Omental fat pad (tissue), 4 donors: Measurements from ENCODE around the gene KBTBD7. TPM values are rescaled to one million over a fixed set of nuclear protein-coding genes. Genes with fewer than 3 reads are reported as not detected.
"Not testable (repeated sequence)": the region's sequence is repeated elsewhere in the genome, so short reads cannot be mapped to it uniquely, and the experiment has no call there.

Source experiments
- ATAC-seq: fragments of 150-250 bp; one replicate; pipeline ENCODE4 v1.9.1; 2016; ENCODE audit warnings: mild to moderate bottlenecking, moderate library complexity; ENCODE audit not compliant: low FRiP score
- DNase-seq: peaks from one replicate; pipeline ENCODE4 v3.0.0-alpha.2; 2019; ENCODE audit warnings: low spot score
- CTCF ChIP-seq, 3 donors: fragments of 450-650 bp; IDR thresholded peaks; one replicate each; pipeline ENCODE4 v1.5.1; 2016 to 2017; ENCODE audit warnings: antibody characterized with exemption in 3 of 3, mild to moderate bottlenecking in 3 of 3, moderate library complexity in 2 of 3
- total RNA-seq, 4 donors: library from RNA; depleted of rRNA; stranded (reverse); fragments of >200 nt; gene quantifications; one replicate each; pipeline ENCODE4 v1.1.0, GENCODE V29; 2016

The KBTBD7 gene
- total RNA-seq, 4 donors from 2014 or later, result 1.9 to 7.7 (median 4.6) TPM

DNA sequence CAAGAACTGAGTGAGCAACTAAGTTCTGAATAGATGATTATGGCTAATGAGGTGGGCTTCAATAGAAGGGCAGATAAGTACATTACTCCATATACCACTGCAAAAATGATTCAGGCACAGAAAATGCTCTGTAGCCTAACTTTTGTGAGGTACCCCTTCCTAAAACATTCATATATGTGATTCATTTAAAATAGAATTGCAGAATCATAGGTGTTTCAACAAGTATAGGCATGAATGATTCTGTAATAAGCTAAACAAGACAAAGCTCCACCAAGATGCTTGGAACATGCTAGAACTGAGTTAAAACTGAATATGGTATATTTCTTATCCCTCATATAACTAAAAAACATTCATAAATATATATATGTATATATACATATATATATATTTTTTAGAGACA lies 12.1 kb downstream of the KBTBD7 start:
- TF ChIP-seq CTCF (IDR thresholded peaks at IDR 0.05), result no peak
- DNase-seq, result no peak
- no peak for ATAC-seq

DNA sequence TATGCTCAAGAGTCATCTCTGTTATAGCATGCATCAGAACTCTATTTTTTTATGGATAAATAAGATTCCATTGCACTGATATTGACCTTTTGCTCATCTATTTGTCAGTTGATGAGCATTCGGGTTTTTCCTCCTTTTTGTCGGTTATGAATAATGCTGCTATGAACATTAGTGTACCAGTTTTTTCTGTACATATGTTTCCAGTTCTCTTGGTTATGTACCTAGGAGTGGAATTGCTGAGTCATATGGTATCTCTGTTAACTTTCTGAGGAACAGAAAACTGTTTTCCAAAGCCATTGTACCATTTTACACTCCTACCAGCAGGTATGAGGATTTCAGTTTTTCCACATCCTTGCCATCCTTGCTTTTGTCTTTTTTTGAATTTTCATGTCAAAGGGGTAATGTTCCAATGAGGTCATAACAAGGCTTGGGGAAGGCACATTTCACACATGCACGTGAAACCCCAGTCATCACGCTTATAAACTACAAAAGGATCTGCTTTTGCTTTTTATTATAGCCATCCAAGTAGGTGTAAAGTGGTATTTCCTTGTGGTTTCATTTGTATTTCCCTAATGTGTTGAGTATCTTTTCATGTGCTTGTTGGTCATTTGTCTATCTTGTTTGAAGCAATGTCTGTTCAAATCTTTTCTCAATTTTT lies 14.6 kb downstream of the KBTBD7 start:
- DNase-seq, result no peak

GRCh38 chr13:41178040-41178439 lies 16.3 kb downstream of the KBTBD7 start:
- TF ChIP-seq CTCF (IDR thresholded peaks at IDR 0.05), result no peak
- peak; percentile 28 for ATAC-seq
- DNase-seq, result no peak

More for the DNA sequence above, 14.6 kb downstream of the KBTBD7 start:
- ATAC-seq, result no peak
- no peak for TF ChIP-seq CTCF (IDR thresholded peaks at IDR 0.05)

- ATAC-seq (peak; percentile 14), DNase-seq (no peak)
- no peak for TF ChIP-seq CTCF (IDR thresholded peaks at IDR 0.05)
Observed at GRCh38 chr13:41177616-41178015, 16.8 kb downstream of the KBTBD7 start.

DNA sequence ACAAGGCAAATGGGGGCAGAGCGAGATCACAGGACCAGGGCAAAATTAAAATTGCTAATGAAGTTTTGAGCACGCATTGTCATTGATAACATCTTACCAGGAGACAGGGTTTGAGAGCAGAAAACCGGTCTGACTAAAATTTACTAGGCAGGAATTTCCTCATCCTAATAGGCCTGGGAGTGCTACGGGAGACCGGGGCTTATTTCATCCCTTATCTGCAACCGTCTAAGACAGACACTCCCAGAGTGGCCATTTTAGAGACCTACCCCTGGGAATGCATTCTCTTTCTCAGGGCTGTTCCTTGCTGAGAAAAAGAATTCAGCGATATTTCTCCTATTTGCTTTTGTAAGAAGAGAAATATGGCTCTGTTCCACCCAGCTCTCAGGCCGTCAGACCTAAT lies 18.8 kb downstream of the KBTBD7 start:
- DNase-seq, ATAC-seq: not testable (repeated sequence)

DNA sequence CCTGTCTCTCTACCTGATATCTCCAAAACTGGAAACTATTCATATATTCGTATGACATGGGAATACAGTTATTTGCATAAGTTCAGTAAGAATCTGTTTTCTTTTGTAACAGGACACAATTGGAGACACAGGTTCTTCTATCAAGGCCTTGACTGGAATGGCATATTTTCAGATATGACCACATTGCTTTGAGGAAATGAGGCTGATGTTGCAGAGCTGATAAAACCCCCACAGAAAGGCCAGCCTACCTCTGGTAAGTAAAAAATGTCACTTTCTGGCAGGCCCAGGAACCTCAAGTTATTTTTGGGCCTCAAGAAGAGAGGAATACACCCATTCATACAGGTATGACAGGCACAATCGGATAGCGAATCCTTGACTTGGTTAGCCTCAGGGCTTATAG lies 32.2 kb downstream of the KBTBD7 start:
- ATAC-seq (no peak), DNase-seq (no peak)
- TF ChIP-seq CTCF (IDR thresholded peaks at IDR 0.05), result no peak

DNA sequence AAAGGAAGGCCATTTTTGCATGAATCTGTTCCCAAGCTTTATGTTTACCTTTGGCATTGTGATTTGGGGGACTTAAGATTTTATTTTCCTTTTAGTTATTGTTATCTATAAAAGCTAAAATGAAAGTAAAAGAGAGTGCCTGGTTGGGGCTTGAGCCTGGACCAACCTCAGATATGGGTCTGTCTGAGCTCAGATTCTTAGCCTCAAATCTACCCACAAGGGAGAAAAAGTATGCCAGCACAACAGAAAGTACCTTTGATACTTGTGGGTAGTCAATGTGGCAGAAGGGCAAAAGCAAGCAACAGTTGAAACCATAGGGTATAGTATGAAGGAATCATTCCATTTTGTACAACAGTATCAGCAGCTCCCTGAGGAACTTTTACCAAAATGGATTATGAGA lies 35.2 kb downstream of the KBTBD7 start:
- no peak for DNase-seq
- ATAC-seq, result no peak
- no peak for TF ChIP-seq CTCF (IDR thresholded peaks at IDR 0.05)
